ENCODE data around the gene CR1. TPM values are rescaled to one million over a fixed set of nuclear protein-coding genes. Genes with fewer than 3 reads are reported as not detected.
"Not testable (repeated sequence)": the region's sequence is repeated elsewhere in the genome, so short reads cannot be mapped to it uniquely, and the experiment has no call there.

CR1 gene
- total RNA-seq, 4 donors from 2014 or later, result 0.92 to 12.1 (median 2.6) TPM

- H3K36me3 ChIP-seq, result no peaks in the 10 kb centered on the region
- H3K9me3 ChIP-seq, result no peaks in the 10 kb centered on the region
- no peaks in the 10 kb centered on the region for H3K4me1 ChIP-seq
- peak in 1 of 3 experiments; percentile 25 for TF ChIP-seq CTCF (IDR thresholded peaks at IDR 0.05)
- TF ChIP-seq EP300 (IDR thresholded peaks at IDR 0.05), result no peak
- 68% methylated on average over 3 of the region's 4 CpGs for WGBS
- no peak for DNase-seq (ENCODE audit: extremely low spot score)
- no peak overlapping the region for H3K4me3 ChIP-seq
- no peaks in the 10 kb centered on the region for H3K27me3 ChIP-seq
- H3K27ac ChIP-seq (replicated peaks in 1 of 4), result no peak overlapping the region
- intact Hi-C loops (cut with DNase I), result no loop called here
These were observed 69.8 kb downstream of the CR1 start for GRCh38 chr1:207565546-207566468.

GRCh38 chr1:207571926-207572325, 76.0 kb downstream of the CR1 start:
- intact Hi-C loops (cut with DNase I); H3K27me3 ChIP-seq; H3K4me1 ChIP-seq; H3K36me3 ChIP-seq; DNase-seq (ENCODE audit: extremely low spot score); H3K9me3 ChIP-seq; H3K27ac ChIP-seq (replicated peaks in 1 of 4); H3K4me3 ChIP-seq: not testable (repeated sequence)
- no CpG with 5 or more reads among the region's 5 CpGs for WGBS

GRCh38 chr1:207573074-207573473, 77.1 kb downstream of the CR1 start:
- H3K27ac ChIP-seq (replicated peaks in 1 of 4); H3K9me3 ChIP-seq; H3K27me3 ChIP-seq; H3K4me1 ChIP-seq; intact Hi-C loops (cut with DNase I); H3K36me3 ChIP-seq; H3K4me3 ChIP-seq; DNase-seq (ENCODE audit: extremely low spot score): not testable (repeated sequence)
- 72% methylated on average over 5 of the region's 5 CpGs for WGBS

- H3K27ac ChIP-seq (replicated peaks in 1 of 4); H3K4me1 ChIP-seq; H3K36me3 ChIP-seq; DNase-seq (ENCODE audit: extremely low spot score); H3K4me3 ChIP-seq; H3K27me3 ChIP-seq; H3K9me3 ChIP-seq; intact Hi-C loops (cut with DNase I): not testable (repeated sequence)
- 84% methylated on average over 4 of the region's 4 CpGs for WGBS
These were observed 79.4 kb downstream of the CR1 start for GRCh38 chr1:207575381-207575780.

- WGBS, result 59% methylated on average over 5 of the region's 5 CpGs
- H3K4me3 ChIP-seq, result no peak overlapping the region
- H3K27me3 ChIP-seq, result peaks cover 0 to 4% (median 0%) of the 10 kb centered on the region in 4 donors
- no peak for DNase-seq (ENCODE audit: extremely low spot score)
- H3K36me3 ChIP-seq, result no peaks in the 10 kb centered on the region
- no peak overlapping the region for H3K27ac ChIP-seq (replicated peaks in 1 of 4)
- H3K9me3 ChIP-seq, result no peaks in the 10 kb centered on the region
- TF ChIP-seq POLR2A (IDR thresholded peaks at IDR 0.05; ENCODE audit: low read depth) (no peak), CTCF (IDR thresholded peaks at IDR 0.05) (no peak), EP300 (IDR thresholded peaks at IDR 0.05) (no peak), POLR2AphosphoS5 (IDR thresholded peaks at IDR 0.05) (no peak)
- H3K4me1 ChIP-seq, result no peaks in the 10 kb centered on the region
- intact Hi-C loops (cut with DNase I), result no loop called here
These were observed 83.0 kb downstream of the CR1 start for GRCh38 chr1:207578796-207579435.

- DNase-seq (ENCODE audit: extremely low spot score), result no peak
- 11% methylated on average over 4 of the region's 4 CpGs for WGBS
These were observed 83.5 kb downstream of the CR1 start for GRCh38 chr1:207579436-207579799.

More at GRCh38 chr1:207579436-207579799, 83.5 kb downstream of the CR1 start:
- intact Hi-C loops (cut with DNase I), result no loop called here
- Histone ChIP-seq H3K36me3 (no peaks in the 10 kb centered on the region), H3K9me3 (no peaks in the 10 kb centered on the region), H3K27me3 (peaks cover 0 to 4% (median 0%) of the 10 kb centered on the region in 4 donors), H3K4me1 (no peaks in the 10 kb centered on the region), H3K4me3 (no peak overlapping the region), H3K27ac (replicated peaks in 1 of 4) (no peak overlapping the region)
- TF ChIP-seq EP300 (IDR thresholded peaks at IDR 0.05), result no peak
- peak in 2 of 3 experiments; percentile 15 to 34 for TF ChIP-seq CTCF (IDR thresholded peaks at IDR 0.05)

Measured in esophagus muscularis mucosa (tissue), 4 donors.